ENCODE data around the gene EMCN.
"Not testable (repeated sequence)": the region's sequence is repeated elsewhere in the genome, so short reads cannot be mapped to it uniquely, and the experiment has no call there.

The EMCN gene

GRCh38 chr4:100517864-100518341 lies at the start of gene EMCN:
EMCN (minus strand) TSS chr4:100518022; CDS start chr4:100517914, 108 bp downstream.
- DNase-seq, result no peak

- DNase-seq, result no peak
Measured at GRCh38 chr4:100566396-100566795, 48.6 kb upstream of the EMCN start.

DNA sequence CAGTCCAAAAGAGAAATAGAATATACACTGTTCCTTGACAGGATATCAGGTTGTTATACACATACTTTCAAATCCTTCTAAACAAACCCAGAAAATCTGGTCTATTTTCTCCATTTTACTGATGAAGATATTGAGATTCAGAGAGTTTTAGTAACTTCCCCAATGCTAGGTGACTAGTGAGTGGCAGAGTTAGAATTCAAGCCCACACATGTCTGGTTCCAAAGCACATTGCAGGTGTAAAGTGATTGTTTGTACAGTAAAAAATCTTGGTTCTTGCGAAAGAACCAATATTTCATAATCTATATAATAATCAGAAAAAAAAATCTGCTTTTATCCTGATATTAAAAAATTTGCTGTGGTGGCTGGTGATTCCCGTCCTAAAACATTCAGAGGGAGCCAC lies 39.5 kb upstream of the EMCN start:
- no peak for DNase-seq

GRCh38 chr4:100555611-100556337 lies 38.0 kb upstream of the EMCN start:
- no peak for DNase-seq

GRCh38 chr4:100548200-100548560 lies 30.4 kb upstream of the EMCN start:
- no peak for DNase-seq

DNA sequence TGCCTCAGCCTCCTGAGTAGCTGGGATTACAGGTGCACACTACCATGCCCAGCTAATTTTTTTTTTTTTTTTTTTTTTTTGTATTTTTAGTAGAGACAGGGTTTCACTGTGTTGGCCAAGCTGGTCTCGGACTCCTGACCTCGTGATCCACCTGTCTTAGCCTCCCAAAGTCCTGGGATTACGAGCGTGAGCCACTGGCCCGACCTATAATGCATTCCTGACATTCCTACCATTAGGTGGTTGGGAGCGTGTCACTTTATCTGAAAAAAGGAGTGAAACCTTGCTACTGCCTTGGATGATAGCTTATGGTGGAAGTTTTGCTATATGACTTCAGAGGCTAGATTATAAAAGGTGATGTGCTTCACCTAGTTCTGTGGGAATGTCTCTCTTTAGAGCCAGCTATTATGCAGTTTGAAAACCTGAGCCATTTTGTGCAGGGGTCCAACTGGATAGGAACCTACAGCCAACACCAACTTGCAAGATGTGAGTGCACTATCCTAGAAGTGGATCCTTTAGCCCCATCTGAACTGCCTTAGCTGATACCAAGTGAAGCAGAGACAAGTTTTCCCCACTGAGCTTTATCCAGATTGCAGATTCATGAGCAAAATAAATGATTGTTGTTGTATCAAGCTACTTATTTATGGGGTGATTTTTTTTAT lies 29.8 kb upstream of the EMCN start:
- DNase-seq, result no peak

- DNase-seq, result no peak
Measured at GRCh38 chr4:100545427-100545826, 27.6 kb upstream of the EMCN start.

GRCh38 chr4:100540131-100540530 lies 22.3 kb upstream of the EMCN start:
- no peak for DNase-seq

DNA sequence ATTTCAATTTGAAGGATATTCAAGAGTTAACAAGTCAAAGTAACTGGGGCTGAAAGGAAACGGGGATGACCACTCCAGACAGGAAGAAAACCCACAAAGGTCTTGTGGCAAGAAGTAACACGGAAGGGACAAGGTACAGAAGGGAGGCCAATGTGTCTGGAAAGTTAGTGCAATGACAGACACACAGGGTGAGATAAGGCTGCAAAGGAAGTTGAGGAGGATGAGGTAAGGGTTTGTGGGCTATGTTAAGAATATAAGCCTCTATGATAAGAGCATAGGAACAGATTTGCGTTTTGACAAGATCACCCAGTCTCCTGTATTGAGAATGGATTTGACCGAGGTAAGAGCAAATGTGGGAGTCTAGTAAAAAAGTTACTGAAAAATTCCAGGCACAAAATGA lies 21.9 kb upstream of the EMCN start:
- DNase-seq, result no peak

DNA sequence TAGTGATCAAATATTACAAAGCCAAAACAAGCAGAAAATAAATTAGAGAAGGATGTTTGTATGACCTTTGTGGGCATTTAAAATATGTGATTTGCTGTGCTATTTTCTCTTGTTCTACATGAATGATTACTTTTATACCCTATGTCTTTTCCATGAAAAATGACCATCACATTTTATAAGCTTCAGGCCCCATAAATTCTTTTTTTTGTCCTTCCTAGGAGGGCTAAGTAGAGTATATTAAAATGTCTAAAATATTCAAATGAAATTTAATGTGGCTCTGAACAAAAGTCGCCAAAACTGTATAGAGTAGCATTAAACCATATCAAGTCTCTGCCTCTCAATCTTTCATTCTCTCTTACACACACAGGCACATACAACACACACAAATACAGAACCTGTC lies 15.9 kb upstream of the EMCN start:
- DNase-seq, result no peak

- not testable (repeated sequence) for DNase-seq
Measured at GRCh38 chr4:100530161-100530560, 12.3 kb upstream of the EMCN start.

DNA sequence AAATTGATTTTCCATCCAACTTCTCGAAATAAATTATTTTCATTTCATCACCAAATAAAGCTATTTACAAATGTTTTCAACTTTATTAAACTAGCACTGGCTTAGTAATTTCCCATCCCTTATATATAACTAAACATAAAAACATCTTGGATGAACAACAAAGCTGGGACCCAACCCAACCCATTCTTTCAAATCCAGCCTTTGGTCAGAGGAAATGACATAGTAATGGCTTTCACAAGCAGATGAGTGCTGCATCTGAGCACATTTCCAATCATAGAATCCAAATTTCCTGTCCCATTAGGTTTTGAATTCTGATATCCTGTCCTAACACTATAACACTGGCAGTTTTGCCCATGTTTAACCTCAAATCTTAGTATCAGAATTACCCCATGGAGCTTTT lies 7.9 kb upstream of the EMCN start:
- no peak for DNase-seq

DNA sequence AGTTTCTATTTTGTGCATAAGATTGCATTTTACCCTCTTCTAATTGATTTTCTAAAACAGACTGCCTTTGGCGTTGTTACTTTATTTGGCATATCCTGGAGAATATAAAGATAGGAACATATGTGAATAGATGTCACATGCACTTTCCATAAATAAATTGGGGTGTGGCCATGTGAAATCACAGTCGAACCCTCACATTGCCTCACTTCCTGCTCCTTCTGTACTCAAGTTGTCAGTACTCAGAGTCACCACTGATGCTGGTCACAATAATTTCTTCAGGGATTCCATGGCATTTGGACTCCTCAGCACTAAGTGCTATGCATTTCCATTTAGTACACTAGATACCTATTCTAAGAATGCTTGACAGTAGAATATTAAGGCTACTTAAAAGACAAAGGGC lies 1.4 kb upstream of the EMCN start:
- no peak for DNase-seq

GRCh38 chr4:100516225-100516624 lies 1.6 kb downstream of the EMCN start:
- DNase-seq, result no peak

DNA sequence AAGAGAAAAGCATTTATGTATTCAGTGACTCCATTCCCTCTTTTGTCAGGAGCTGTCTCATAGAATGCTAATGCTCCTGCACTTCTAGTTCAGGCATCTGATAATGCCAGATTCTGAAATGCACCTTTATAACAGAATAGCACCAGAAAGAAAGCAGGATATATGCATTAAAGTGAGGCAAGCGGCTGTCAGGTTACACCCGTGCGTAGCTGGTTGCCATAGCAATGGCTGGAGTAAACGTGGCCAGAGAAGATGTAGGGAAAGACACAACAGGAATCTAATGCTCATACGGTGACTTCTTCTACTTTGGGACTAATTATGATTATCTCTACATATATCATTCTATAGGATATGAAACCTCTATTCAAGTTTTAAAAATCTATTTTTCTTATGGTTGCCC lies 5.9 kb downstream of the EMCN start:
- DNase-seq, result no peak

DNA sequence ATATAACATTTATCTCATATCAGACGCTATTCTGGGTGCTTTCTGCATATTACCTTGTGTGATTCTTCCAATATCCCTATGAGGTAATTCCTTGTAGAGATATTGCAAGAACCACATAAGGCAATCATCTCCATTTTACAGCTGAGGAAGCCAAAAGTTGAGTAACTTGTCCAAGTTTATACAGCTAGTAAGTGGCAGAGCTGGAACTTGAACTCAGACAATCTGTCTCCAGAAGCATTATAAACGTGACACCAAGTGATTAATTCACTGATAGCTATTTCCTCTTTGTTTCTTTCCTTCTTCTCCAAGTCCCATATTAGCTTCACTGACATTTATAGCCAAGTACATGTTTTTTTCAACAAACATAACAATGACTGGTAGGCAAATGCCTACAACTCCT lies 7.3 kb downstream of the EMCN start:
- DNase-seq, result no peak

DNA sequence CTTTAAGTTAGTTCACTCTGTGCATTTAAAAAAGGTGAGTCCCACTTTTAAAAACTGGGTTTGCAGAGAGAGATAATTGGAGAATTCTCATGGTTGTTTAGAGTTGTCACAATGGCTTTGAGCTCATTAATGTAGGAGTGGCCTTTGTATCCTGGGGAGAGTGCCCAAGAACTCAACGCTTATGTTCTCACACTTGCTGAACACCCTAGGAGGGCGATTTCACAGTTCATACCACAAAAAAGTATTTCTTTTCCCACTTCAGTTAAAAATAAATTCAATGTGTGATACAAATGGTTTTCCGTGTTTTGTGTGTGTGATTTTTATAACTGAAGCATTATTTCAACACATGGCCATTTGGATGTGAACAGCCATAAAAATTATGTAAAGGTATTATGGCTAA lies 8.4 kb downstream of the EMCN start:
- no peak for DNase-seq

DNA sequence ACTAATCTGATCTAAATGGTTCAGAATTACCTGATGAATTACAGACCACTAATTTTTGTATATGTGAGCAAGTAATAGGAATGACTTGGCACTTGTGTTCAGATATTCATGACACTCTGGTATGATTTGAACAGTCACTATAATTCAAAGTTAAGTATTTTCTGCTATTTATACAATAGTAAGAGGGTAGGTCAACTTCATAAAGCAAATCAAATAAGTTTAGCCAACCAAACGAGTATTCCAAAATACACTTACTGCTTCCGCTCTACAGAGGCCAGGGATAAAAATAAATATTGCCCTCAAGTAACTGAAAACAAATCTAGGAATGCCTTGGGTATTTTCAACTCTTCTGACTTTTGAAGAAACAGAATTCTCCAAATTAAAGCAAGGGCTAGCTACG lies 9.1 kb downstream of the EMCN start:
- DNase-seq, result no peak

- no peak for DNase-seq
Measured at GRCh38 chr4:100504086-100504874, 13.5 kb downstream of the EMCN start.

- no peak for DNase-seq
Measured at GRCh38 chr4:100497791-100498190, 20.0 kb downstream of the EMCN start.

DNA sequence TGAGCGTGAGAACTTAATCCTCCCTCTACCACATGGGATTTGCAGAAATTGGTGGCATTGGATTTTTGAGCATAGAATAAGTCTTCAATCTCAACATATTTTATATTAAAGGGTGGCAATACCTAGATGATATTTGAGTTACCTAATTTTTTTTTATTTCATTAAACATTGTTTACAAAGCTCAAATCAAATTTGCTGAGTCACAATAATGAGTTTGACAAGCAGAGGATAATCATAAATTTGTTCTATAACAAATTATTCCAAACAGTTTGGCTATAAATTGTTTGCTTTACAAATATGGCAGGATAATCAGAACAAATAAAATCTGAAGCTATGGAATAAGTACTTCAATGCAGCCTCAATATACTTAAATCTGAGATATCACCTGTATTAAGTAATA lies 22.7 kb downstream of the EMCN start:
- DNase-seq, result no peak

DNA sequence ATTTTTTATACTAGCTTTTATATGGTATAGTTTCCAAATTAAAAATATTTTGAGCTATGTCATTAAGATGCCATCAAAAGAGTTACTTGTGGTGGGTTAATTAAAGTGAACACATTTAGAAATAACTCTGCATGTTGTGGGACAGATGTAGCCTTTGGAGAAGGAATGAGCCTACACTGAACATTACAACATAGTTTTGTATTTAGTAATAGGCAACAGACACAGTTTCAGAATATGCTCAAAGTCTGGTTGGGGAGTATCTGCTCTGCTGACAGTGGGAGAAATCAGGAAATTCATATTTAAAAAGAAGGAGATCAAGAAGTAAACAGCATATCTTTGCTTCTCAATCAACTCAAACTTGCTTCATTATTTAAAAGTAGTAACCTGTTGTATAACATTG lies 23.7 kb downstream of the EMCN start:
- DNase-seq, result no peak

GRCh38 chr4:100493756-100494155 lies 24.1 kb downstream of the EMCN start:
- no peak for DNase-seq

GRCh38 chr4:100492129-100492528 lies 25.7 kb downstream of the EMCN start:
- no peak for DNase-seq
